ENCODE results near the gene HEXB.
"Not testable (repeated sequence)": the region's sequence is repeated elsewhere in the genome, so short reads cannot be mapped to it uniquely, and the experiment has no call there.

HEXB gene

GRCh38 chr5:74676466-74676865, 8.6 kb upstream of the HEXB start:
- H3K36me3 ChIP-seq (replicated peaks in 1 of 2; ENCODE audit: control insufficient read depth in 2 of 2, insufficient read depth in 2 of 2, low read length in 2 of 2); H2BK12ac ChIP-seq (ENCODE audit: low read length); H3K27ac ChIP-seq (replicated peaks; ENCODE audit: low read length); H3K4me2 ChIP-seq (ENCODE audit: insufficient read depth, low read length, poor library complexity, severe bottlenecking); H2AFZ ChIP-seq (ENCODE audit: low read length); H3K18ac ChIP-seq (ENCODE audit: low read length); H3K79me1 ChIP-seq (ENCODE audit: low read depth, low read length); H3K27me3 ChIP-seq (ENCODE audit: control insufficient read depth in 3 of 3, insufficient read depth in 3 of 3, low read depth in 1 of 3, low read length in 3 of 3); H3K23ac ChIP-seq (ENCODE audit: low read depth, low read length, poor library complexity); H2BK15ac ChIP-seq (ENCODE audit: low read length); H4K91ac ChIP-seq (ENCODE audit: low read depth, low read length, poor library complexity); DNase-seq (ENCODE audit: low spot score); H3K4me3 ChIP-seq (ENCODE audit: low read length in 2 of 2); H3K4me1 ChIP-seq (ENCODE audit: control insufficient read depth in 2 of 2, insufficient read depth in 1 of 2, low read depth in 1 of 2, low read length in 2 of 2); H2BK120ac ChIP-seq (ENCODE audit: low read depth, low read length); H3K4ac ChIP-seq (ENCODE audit: low read length); H3K14ac ChIP-seq (ENCODE audit: low read length); H2BK5ac ChIP-seq (ENCODE audit: low read length); H4K8ac ChIP-seq (ENCODE audit: low read depth, low read length); H3K9me3 ChIP-seq (replicated peaks in 1 of 2; ENCODE audit: control insufficient read depth in 2 of 2, insufficient read depth in 1 of 2, low read depth in 1 of 2, low read length in 2 of 2); H3K9ac ChIP-seq (ENCODE audit: low read depth, low read length, poor library complexity); H2AK5ac ChIP-seq (ENCODE audit: low read depth, low read length): not testable (repeated sequence)
- WGBS, 2 donors (ENCODE audit: extremely low coverage in 2 of 2, insufficient read length in 2 of 2, insufficient replicate concordance in 1 of 2) = no CpG with 5 or more reads among the region's 6 CpGs

GRCh38 chr5:74678123-74678522, 6.9 kb upstream of the HEXB start:
- H3K36me3 ChIP-seq (replicated peaks in 1 of 2; ENCODE audit: control insufficient read depth in 2 of 2, insufficient read depth in 2 of 2, low read length in 2 of 2); H2BK12ac ChIP-seq (ENCODE audit: low read length); H2BK15ac ChIP-seq (ENCODE audit: low read length); H3K27me3 ChIP-seq (ENCODE audit: control insufficient read depth in 3 of 3, insufficient read depth in 3 of 3, low read depth in 1 of 3, low read length in 3 of 3); H3K4me2 ChIP-seq (ENCODE audit: insufficient read depth, low read length, poor library complexity, severe bottlenecking); DNase-seq (ENCODE audit: low spot score); H2BK5ac ChIP-seq (ENCODE audit: low read length); H3K4ac ChIP-seq (ENCODE audit: low read length); H3K4me3 ChIP-seq (ENCODE audit: low read length in 2 of 2); H3K14ac ChIP-seq (ENCODE audit: low read length); H3K18ac ChIP-seq (ENCODE audit: low read length); H3K23ac ChIP-seq (ENCODE audit: low read depth, low read length, poor library complexity); H4K8ac ChIP-seq (ENCODE audit: low read depth, low read length); H3K27ac ChIP-seq (replicated peaks; ENCODE audit: low read length); H3K9me3 ChIP-seq (replicated peaks in 1 of 2; ENCODE audit: control insufficient read depth in 2 of 2, insufficient read depth in 1 of 2, low read depth in 1 of 2, low read length in 2 of 2); H2BK120ac ChIP-seq (ENCODE audit: low read depth, low read length); H2AK5ac ChIP-seq (ENCODE audit: low read depth, low read length); H3K9ac ChIP-seq (ENCODE audit: low read depth, low read length, poor library complexity); H4K91ac ChIP-seq (ENCODE audit: low read depth, low read length, poor library complexity); H3K79me1 ChIP-seq (ENCODE audit: low read depth, low read length); H3K4me1 ChIP-seq (ENCODE audit: control insufficient read depth in 2 of 2, insufficient read depth in 1 of 2, low read depth in 1 of 2, low read length in 2 of 2); H2AFZ ChIP-seq (ENCODE audit: low read length): not testable (repeated sequence)
- WGBS, 2 donors (ENCODE audit: extremely low coverage in 2 of 2, insufficient read length in 2 of 2, insufficient replicate concordance in 1 of 2) = no CpG with 5 or more reads among the region's 3 CpGs

GRCh38 chr5:74679300-74679699, 5.7 kb upstream of the HEXB start:
- not testable (repeated sequence) for DNase-seq (ENCODE audit: low spot score); H2BK120ac ChIP-seq (ENCODE audit: low read depth, low read length); H2BK5ac ChIP-seq (ENCODE audit: low read length); H3K4me2 ChIP-seq (ENCODE audit: insufficient read depth, low read length, poor library complexity, severe bottlenecking); H2BK12ac ChIP-seq (ENCODE audit: low read length); H3K4ac ChIP-seq (ENCODE audit: low read length); H3K14ac ChIP-seq (ENCODE audit: low read length); H4K8ac ChIP-seq (ENCODE audit: low read depth, low read length); H3K27ac ChIP-seq (replicated peaks; ENCODE audit: low read length); H3K79me1 ChIP-seq (ENCODE audit: low read depth, low read length); H3K4me1 ChIP-seq (ENCODE audit: control insufficient read depth in 2 of 2, insufficient read depth in 1 of 2, low read depth in 1 of 2, low read length in 2 of 2); H4K91ac ChIP-seq (ENCODE audit: low read depth, low read length, poor library complexity); H3K36me3 ChIP-seq (replicated peaks in 1 of 2; ENCODE audit: control insufficient read depth in 2 of 2, insufficient read depth in 2 of 2, low read length in 2 of 2); H3K27me3 ChIP-seq (ENCODE audit: control insufficient read depth in 3 of 3, insufficient read depth in 3 of 3, low read depth in 1 of 3, low read length in 3 of 3); H3K9ac ChIP-seq (ENCODE audit: low read depth, low read length, poor library complexity); H3K23ac ChIP-seq (ENCODE audit: low read depth, low read length, poor library complexity); H3K4me3 ChIP-seq (ENCODE audit: low read length in 2 of 2); H3K18ac ChIP-seq (ENCODE audit: low read length); H2BK15ac ChIP-seq (ENCODE audit: low read length); H2AFZ ChIP-seq (ENCODE audit: low read length); H3K9me3 ChIP-seq (replicated peaks in 1 of 2; ENCODE audit: control insufficient read depth in 2 of 2, insufficient read depth in 1 of 2, low read depth in 1 of 2, low read length in 2 of 2); H2AK5ac ChIP-seq (ENCODE audit: low read depth, low read length)
- WGBS, 2 donors (ENCODE audit: extremely low coverage in 2 of 2, insufficient read length in 2 of 2, insufficient replicate concordance in 1 of 2) = no CpG with 5 or more reads among the region's 3 CpGs

GRCh38 chr5:74679966-74680365, 5.1 kb upstream of the HEXB start:
- no peak overlapping the region for H3K23ac ChIP-seq (ENCODE audit: low read depth, low read length, poor library complexity)
- no peak overlapping the region for H3K14ac ChIP-seq (ENCODE audit: low read length)
- no peak overlapping the region for H3K27ac ChIP-seq (replicated peaks; ENCODE audit: low read length)
- H3K4me1 ChIP-seq (ENCODE audit: control insufficient read depth in 2 of 2, insufficient read depth in 1 of 2, low read depth in 1 of 2, low read length in 2 of 2) = no peaks in the 10 kb centered on the region
- no peak overlapping the region for H2BK12ac ChIP-seq (ENCODE audit: low read length)
- H3K4me3 ChIP-seq (ENCODE audit: low read length in 2 of 2) = no peak overlapping the region
- H3K27me3 ChIP-seq (ENCODE audit: control insufficient read depth in 3 of 3, insufficient read depth in 3 of 3, low read depth in 1 of 3, low read length in 3 of 3) = no peaks in the 10 kb centered on the region
- no peak for DNase-seq (ENCODE audit: low spot score)
- H2AFZ ChIP-seq (ENCODE audit: low read length) = no peak overlapping the region
- no peak overlapping the region for H2BK120ac ChIP-seq (ENCODE audit: low read depth, low read length)
- H3K79me1 ChIP-seq (ENCODE audit: low read depth, low read length) = no peaks in the 10 kb centered on the region
- no peak overlapping the region for H3K4ac ChIP-seq (ENCODE audit: low read length)
- no peak overlapping the region for H4K91ac ChIP-seq (ENCODE audit: low read depth, low read length, poor library complexity)
- no peaks in the 10 kb centered on the region for H3K36me3 ChIP-seq (replicated peaks in 1 of 2; ENCODE audit: control insufficient read depth in 2 of 2, insufficient read depth in 2 of 2, low read length in 2 of 2)
- no peak overlapping the region for H3K18ac ChIP-seq (ENCODE audit: low read length)
- H4K8ac ChIP-seq (ENCODE audit: low read depth, low read length) = no peak overlapping the region
- no peak overlapping the region for H2AK5ac ChIP-seq (ENCODE audit: low read depth, low read length)
- H3K9me3 ChIP-seq (replicated peaks in 1 of 2; ENCODE audit: control insufficient read depth in 2 of 2, insufficient read depth in 1 of 2, low read depth in 1 of 2, low read length in 2 of 2) = no peaks in the 10 kb centered on the region
- H3K4me2 ChIP-seq (ENCODE audit: insufficient read depth, low read length, poor library complexity, severe bottlenecking) = no peak overlapping the region
- no CpG with 5 or more reads among the region's 4 CpGs for WGBS, 2 donors (ENCODE audit: extremely low coverage in 2 of 2, insufficient read length in 2 of 2, insufficient replicate concordance in 1 of 2)
- no peak overlapping the region for H2BK15ac ChIP-seq (ENCODE audit: low read length)
- no peak overlapping the region for H2BK5ac ChIP-seq (ENCODE audit: low read length)
- no peak overlapping the region for H3K9ac ChIP-seq (ENCODE audit: low read depth, low read length, poor library complexity)
